ENCODE measurements around the gene CX3CR1. TPM values are rescaled to one million over a fixed set of nuclear protein-coding genes. Genes with fewer than 3 reads are reported as not detected.

The CX3CR1 gene
- total RNA-seq, 1 donor from 2014 or later = 0.32 TPM

GRCh38 chr3:39315420-39315819 is 35.6 kb upstream of the CX3CR1 start:
- Histone ChIP-seq H3K36me3 (ENCODE audit: insufficient read depth, low read length) (no peaks in the 10 kb centered on the region), H3K9ac (ENCODE audit: low read length) (no peak overlapping the region), H3K27me3 (ENCODE audit: insufficient read depth, low read length) (no peaks in the 10 kb centered on the region), H3K4me3 (ENCODE audit: insufficient read depth, low read depth, low read length) (no peak overlapping the region), H3K4me1 (ENCODE audit: insufficient read depth, low read length) (no peaks in the 10 kb centered on the region), H2AFZ (ENCODE audit: low read depth, low read length) (no peak overlapping the region), H3K79me2 (ENCODE audit: insufficient read depth, low read length) (no peaks in the 10 kb centered on the region), H3K9me3 (ENCODE audit: insufficient read depth, low read depth, low read length) (no peaks in the 10 kb centered on the region), H3K4me2 (ENCODE audit: low read length) (no peak overlapping the region), H4K20me1 (ENCODE audit: insufficient read depth, low read length) (no peaks in the 10 kb centered on the region), H3K27ac (ENCODE audit: low read depth, low read length) (no peak overlapping the region)
- TF ChIP-seq CTCF (IDR thresholded peaks at IDR 0.05; ENCODE audit: insufficient read depth, low read depth, low read length) (no peak), EZH2 (IDR thresholded peaks at IDR 0.05; ENCODE audit: insufficient read depth, low read length) (no peak)
- no peak overlapping the region for H3K4me3 Mint-ChIP-seq (ENCODE audit: unreplicated experiment)
- FAIRE-seq (no peak), DNase-seq (ENCODE audit: low read depth) (no peak)
- no peaks in the 10 kb centered on the region for H3K36me3 Mint-ChIP-seq (ENCODE audit: low read depth, unreplicated experiment)
- H3K27me3 Mint-ChIP-seq (ENCODE audit: low read depth, unreplicated experiment) = no peaks in the 10 kb centered on the region
- H3K4me1 Mint-ChIP-seq (ENCODE audit: low read depth, unreplicated experiment) = no peaks in the 10 kb centered on the region
- H3K9me3 Mint-ChIP-seq (ENCODE audit: unreplicated experiment) = peaks cover 11% of the 10 kb centered on the region
- H3K27ac Mint-ChIP-seq (ENCODE audit: unreplicated experiment) = no peak overlapping the region

DNA sequence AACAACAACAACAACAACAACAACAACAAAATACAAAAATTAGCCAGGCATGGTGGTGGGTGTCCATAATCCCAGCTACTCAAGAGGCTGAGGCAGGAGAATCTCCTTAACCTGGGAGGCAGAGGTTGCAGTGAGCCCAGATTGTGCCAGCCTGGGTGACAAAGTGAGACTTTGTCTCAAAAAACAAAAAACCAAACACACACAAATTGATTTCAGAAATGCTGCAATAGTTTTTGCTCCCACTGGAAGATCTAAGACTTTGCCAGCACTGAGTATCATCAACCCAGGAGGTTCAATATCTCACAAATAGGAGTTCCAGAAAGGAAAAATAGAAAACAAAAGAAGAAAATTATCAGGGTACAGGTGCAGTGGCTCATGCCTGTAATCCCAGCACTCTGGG is 33.5 kb upstream of the CX3CR1 start:
- Histone ChIP-seq H3K79me2 (ENCODE audit: insufficient read depth, low read length) (no peaks in the 10 kb centered on the region), H4K20me1 (ENCODE audit: insufficient read depth, low read length) (no peaks in the 10 kb centered on the region), H3K27me3 (ENCODE audit: insufficient read depth, low read length) (no peaks in the 10 kb centered on the region), H3K4me3 (ENCODE audit: insufficient read depth, low read depth, low read length) (no peak overlapping the region), H3K9ac (ENCODE audit: low read length) (no peak overlapping the region), H3K27ac (ENCODE audit: low read depth, low read length) (no peak overlapping the region), H3K36me3 (ENCODE audit: insufficient read depth, low read length) (no peaks in the 10 kb centered on the region), H2AFZ (ENCODE audit: low read depth, low read length) (no peak overlapping the region), H3K4me2 (ENCODE audit: low read length) (no peak overlapping the region), H3K4me1 (ENCODE audit: insufficient read depth, low read length) (no peaks in the 10 kb centered on the region), H3K9me3 (ENCODE audit: insufficient read depth, low read depth, low read length) (no peaks in the 10 kb centered on the region)
- Mint-ChIP-seq H3K4me3 (ENCODE audit: unreplicated experiment) (no peak overlapping the region), H3K4me1 (ENCODE audit: low read depth, unreplicated experiment) (no peaks in the 10 kb centered on the region), H3K9me3 (ENCODE audit: unreplicated experiment) (peaks cover 11% of the 10 kb centered on the region), H3K27me3 (ENCODE audit: low read depth, unreplicated experiment) (no peaks in the 10 kb centered on the region), H3K36me3 (ENCODE audit: low read depth, unreplicated experiment) (no peaks in the 10 kb centered on the region), H3K27ac (ENCODE audit: unreplicated experiment) (no peak overlapping the region)
- FAIRE-seq (no peak), DNase-seq (ENCODE audit: low read depth) (no peak)
- TF ChIP-seq EZH2 (IDR thresholded peaks at IDR 0.05; ENCODE audit: insufficient read depth, low read length) (no peak), CTCF (IDR thresholded peaks at IDR 0.05; ENCODE audit: insufficient read depth, low read depth, low read length) (no peak)

- Mint-ChIP-seq H3K27ac (ENCODE audit: unreplicated experiment) (no peak overlapping the region), H3K36me3 (ENCODE audit: low read depth, unreplicated experiment) (peaks cover 3% of the 10 kb centered on the region), H3K4me1 (ENCODE audit: low read depth, unreplicated experiment) (no peaks in the 10 kb centered on the region), H3K27me3 (ENCODE audit: low read depth, unreplicated experiment) (peaks cover 3% of the 10 kb centered on the region), H3K9me3 (ENCODE audit: unreplicated experiment) (peaks cover 25% of the 10 kb centered on the region), H3K4me3 (ENCODE audit: unreplicated experiment) (no peak overlapping the region)
- no peak for FAIRE-seq
- TF ChIP-seq CTCF (IDR thresholded peaks at IDR 0.05; ENCODE audit: insufficient read depth, low read depth, low read length) (no peak), EZH2 (IDR thresholded peaks at IDR 0.05; ENCODE audit: insufficient read depth, low read length) (no peak)
- H3K27ac ChIP-seq (ENCODE audit: low read depth, low read length) = no peak overlapping the region
- DNase-seq (ENCODE audit: low read depth) = no peak
- H3K4me3 ChIP-seq (ENCODE audit: insufficient read depth, low read depth, low read length) = no peak overlapping the region
- H3K27me3 ChIP-seq (ENCODE audit: insufficient read depth, low read length) = no peaks in the 10 kb centered on the region
- no peaks in the 10 kb centered on the region for H4K20me1 ChIP-seq (ENCODE audit: insufficient read depth, low read length)
- H2AFZ ChIP-seq (ENCODE audit: low read depth, low read length) = no peak overlapping the region
- no peak overlapping the region for H3K9ac ChIP-seq (ENCODE audit: low read length)
- no peaks in the 10 kb centered on the region for H3K4me1 ChIP-seq (ENCODE audit: insufficient read depth, low read length)
- no peak overlapping the region for H3K4me2 ChIP-seq (ENCODE audit: low read length)
- peaks cover 5% of the 10 kb centered on the region for H3K9me3 ChIP-seq (ENCODE audit: insufficient read depth, low read depth, low read length)
- H3K79me2 ChIP-seq (ENCODE audit: insufficient read depth, low read length) = no peaks in the 10 kb centered on the region
- no peaks in the 10 kb centered on the region for H3K36me3 ChIP-seq (ENCODE audit: insufficient read depth, low read length)
Observed at GRCh38 chr3:39302178-39302577, 22.3 kb upstream of the CX3CR1 start.

All from astrocyte (in vitro differentiated cells and primary cell).